Nephron progenitor cell (in vitro differentiated cells): ENCODE results near the gene DUOX1.

Experiments used
- DNase-seq: peaks from one replicate; pipeline ENCODE4 v3.0.0; 2021
- H3K27ac Mint-ChIP-seq: 2 replicates; pipeline ENCODE4 v1.8.0; 2021; ENCODE audit warnings: mild to moderate bottlenecking, moderate library complexity, mixed read lengths
- H3K27me3 Mint-ChIP-seq: 2 replicates; pipeline ENCODE4 v1.8.0; 2021; ENCODE audit warnings: mild to moderate bottlenecking, low read depth, mixed read lengths; ENCODE audit not compliant: poor library complexity
- H3K36me3 Mint-ChIP-seq: 2 replicates; pipeline ENCODE4 v1.8.0; 2021; ENCODE audit warnings: low read depth, mixed read lengths
- H3K4me1 Mint-ChIP-seq: 2 replicates; pipeline ENCODE4 v1.8.0; 2021; ENCODE audit warnings: mixed read lengths
- H3K4me3 Mint-ChIP-seq: 2 replicates; pipeline ENCODE4 v1.8.0; 2021; ENCODE audit warnings: mild to moderate bottlenecking, moderate library complexity, mixed read lengths
- H3K9me3 Mint-ChIP-seq: 2 replicates; pipeline ENCODE4 v1.8.0; 2021; ENCODE audit warnings: mild to moderate bottlenecking, moderate library complexity, mixed read lengths
- CTCF ChIP-seq: fragments of 200-600 bp; sonication (generic); IDR thresholded peaks from 2 replicates; pipeline ENCODE4 v1.5.0; 2021; ENCODE audit warnings: antibody characterized with exemption

Gene DUOX1

GRCh38 chr15:45120081-45120972 is 9.5 kb upstream of the DUOX1 start:
- no peaks in the 10 kb centered on the region for H3K36me3 Mint-ChIP-seq
- no peak overlapping the region for H3K4me3 Mint-ChIP-seq
- peaks cover 13% of the 10 kb centered on the region for H3K4me1 Mint-ChIP-seq
- H3K9me3 Mint-ChIP-seq, result no peaks in the 10 kb centered on the region
- no peak for TF ChIP-seq CTCF
- H3K27ac Mint-ChIP-seq, result no peak overlapping the region
- peaks cover 95% of the 10 kb centered on the region for H3K27me3 Mint-ChIP-seq
- DNase-seq, result no peak

- H3K27me3 Mint-ChIP-seq, result peaks cover 95% of the 10 kb centered on the region
- H3K9me3 Mint-ChIP-seq, result no peaks in the 10 kb centered on the region
- no peak for DNase-seq
- H3K4me1 Mint-ChIP-seq, result peaks cover 13% of the 10 kb centered on the region
- H3K36me3 Mint-ChIP-seq, result no peaks in the 10 kb centered on the region
- H3K27ac Mint-ChIP-seq, result no peak overlapping the region
- no peak for TF ChIP-seq CTCF
- H3K4me3 Mint-ChIP-seq, result no peak overlapping the region
Measured at GRCh38 chr15:45121020-45121419, 8.8 kb upstream of the DUOX1 start.

GRCh38 chr15:45121706-45122417 is 7.9 kb upstream of the DUOX1 start:
- H3K27ac Mint-ChIP-seq, result no peak overlapping the region

GRCh38 chr15:45122719-45123118 is 7.1 kb upstream of the DUOX1 start:
- no peak for DNase-seq
- peaks cover 95% of the 10 kb centered on the region for H3K27me3 Mint-ChIP-seq
- no peak for TF ChIP-seq CTCF

More at GRCh38 chr15:45121706-45122417, 7.9 kb upstream of the DUOX1 start:
- no peaks in the 10 kb centered on the region for H3K9me3 Mint-ChIP-seq
- no peak for TF ChIP-seq CTCF
- peaks cover 95% of the 10 kb centered on the region for H3K27me3 Mint-ChIP-seq
- H3K36me3 Mint-ChIP-seq, result no peaks in the 10 kb centered on the region
- H3K4me3 Mint-ChIP-seq, result no peak overlapping the region
- no peak for DNase-seq
- H3K4me1 Mint-ChIP-seq, result peaks cover 13% of the 10 kb centered on the region

GRCh38 chr15:45123397-45123796 is 6.4 kb upstream of the DUOX1 start:
- Mint-ChIP-seq H3K4me3 (no peak overlapping the region), H3K36me3 (no peaks in the 10 kb centered on the region), H3K27ac (no peak overlapping the region), H3K4me1 (peaks cover 10% of the 10 kb centered on the region), H3K9me3 (no peaks in the 10 kb centered on the region), H3K27me3 (peaks cover 95% of the 10 kb centered on the region)
- no peak for DNase-seq
- no peak for TF ChIP-seq CTCF

More at GRCh38 chr15:45122719-45123118, 7.1 kb upstream of the DUOX1 start:
- no peak overlapping the region for H3K27ac Mint-ChIP-seq
- H3K9me3 Mint-ChIP-seq, result no peaks in the 10 kb centered on the region
- H3K36me3 Mint-ChIP-seq, result no peaks in the 10 kb centered on the region
- peaks cover 10% of the 10 kb centered on the region for H3K4me1 Mint-ChIP-seq
- no peak overlapping the region for H3K4me3 Mint-ChIP-seq
